ENCODE measurements around the gene GRM1.

GRM1 gene

GRCh38 chr6:146481527-146481926 is 452.7 kb downstream of the GRM1 start:
- no peak for TF ChIP-seq Cebpa-rat (IDR thresholded peaks at IDR 0.05)
- Histone ChIP-seq H3K27ac (no peak overlapping the region), H3K36me3 (no peaks in the 10 kb centered on the region), H3K27me3 (no peaks in the 10 kb centered on the region), H3K4me3 (no peak overlapping the region), H3K9ac (no peak overlapping the region), H3K9me3 (peaks cover 9% of the 10 kb centered on the region; the same call in 1 of the 2 replicates), H4K20me1 (no peaks in the 10 kb centered on the region), H3K4me2 (no peak overlapping the region), H3K4me1 (peaks cover 2% of the 10 kb centered on the region)

GRCh38 chr6:146484411-146484810 is 455.5 kb downstream of the GRM1 start:
- H4K20me1 ChIP-seq, result no peaks in the 10 kb centered on the region
- H3K27me3 ChIP-seq, result no peaks in the 10 kb centered on the region
- no peaks in the 10 kb centered on the region for H3K36me3 ChIP-seq
- TF ChIP-seq Cebpa-rat (IDR thresholded peaks at IDR 0.05), result no peak
- H3K4me2 ChIP-seq, result no peak overlapping the region
- H3K27ac ChIP-seq, result no peak overlapping the region
- H3K9ac ChIP-seq, result no peak overlapping the region
- no peaks in the 10 kb centered on the region for H3K4me1 ChIP-seq
- no peak overlapping the region for H3K4me3 ChIP-seq
- peaks cover 6% of the 10 kb centered on the region; the same call in 1 of the 2 replicates for H3K9me3 ChIP-seq
